ENCODE results near the gene WIPF2.

DNA sequence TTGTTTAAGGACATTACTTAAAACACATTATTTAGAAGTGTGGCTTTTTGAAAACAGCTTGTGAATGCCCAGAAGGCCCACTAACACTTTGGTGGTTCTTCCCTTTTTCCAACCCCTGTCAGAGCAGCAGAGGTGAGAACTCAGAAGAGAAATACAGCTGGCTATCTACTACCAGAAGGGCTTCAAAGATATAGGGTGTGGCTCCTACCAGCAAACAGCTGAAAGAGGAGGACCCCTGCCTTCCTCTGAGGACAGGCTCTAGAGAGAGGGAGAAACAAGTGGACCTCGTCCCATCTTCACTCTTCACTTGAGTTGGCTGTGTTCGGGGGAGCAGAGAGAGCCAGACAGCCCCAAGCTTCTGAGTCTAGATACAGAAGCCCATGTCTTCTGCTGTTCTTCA lies 48.8 kb upstream of the WIPF2 start:
- TF ChIP-seq, protein P1, sequence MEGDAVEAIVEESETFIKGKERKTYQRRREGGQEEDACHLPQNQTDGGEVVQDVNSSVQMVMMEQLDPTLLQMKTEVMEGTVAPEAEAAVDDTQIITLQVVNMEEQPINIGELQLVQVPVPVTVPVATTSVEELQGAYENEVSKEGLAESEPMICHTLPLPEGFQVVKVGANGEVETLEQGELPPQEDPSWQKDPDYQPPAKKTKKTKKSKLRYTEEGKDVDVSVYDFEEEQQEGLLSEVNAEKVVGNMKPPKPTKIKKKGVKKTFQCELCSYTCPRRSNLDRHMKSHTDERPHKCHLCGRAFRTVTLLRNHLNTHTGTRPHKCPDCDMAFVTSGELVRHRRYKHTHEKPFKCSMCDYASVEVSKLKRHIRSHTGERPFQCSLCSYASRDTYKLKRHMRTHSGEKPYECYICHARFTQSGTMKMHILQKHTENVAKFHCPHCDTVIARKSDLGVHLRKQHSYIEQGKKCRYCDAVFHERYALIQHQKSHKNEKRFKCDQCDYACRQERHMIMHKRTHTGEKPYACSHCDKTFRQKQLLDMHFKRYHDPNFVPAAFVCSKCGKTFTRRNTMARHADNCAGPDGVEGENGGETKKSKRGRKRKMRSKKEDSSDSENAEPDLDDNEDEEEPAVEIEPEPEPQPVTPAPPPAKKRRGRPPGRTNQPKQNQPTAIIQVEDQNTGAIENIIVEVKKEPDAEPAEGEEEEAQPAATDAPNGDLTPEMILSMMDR (IDR thresholded peaks at IDR 0.05) = no peak
- no peak for TF ChIP-seq POLR2A (IDR thresholded peaks at IDR 0.05)
